ENCODE results near the gene CLDN6. TPM values are rescaled to one million over a fixed set of nuclear protein-coding genes. Genes with fewer than 3 reads are reported as not detected.

Gene CLDN6
- total and polyA plus RNA-seq, 12 donors = 0.46 to 0.47 TPM; not detected in 10

DNA sequence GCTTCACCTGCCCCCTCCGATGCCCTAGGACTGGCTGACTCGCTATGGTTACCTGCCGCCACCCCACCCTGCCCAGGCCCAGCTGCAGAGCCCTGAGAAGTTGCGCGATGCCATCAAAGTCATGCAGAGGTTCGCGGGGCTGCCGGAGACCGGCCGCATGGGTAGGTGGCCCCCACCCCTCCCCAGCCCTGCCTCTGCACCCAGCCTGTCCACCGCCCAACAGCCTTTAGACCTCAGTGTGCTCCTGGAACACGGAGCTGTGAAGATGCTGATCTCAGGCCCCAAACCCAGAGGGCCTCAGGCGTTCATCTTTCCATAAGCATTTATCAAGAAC, 29.4 kb upstream of the CLDN6 start:
- Histone ChIP-seq H3K27ac (no peak overlapping the region), H3K4me3 (no peak overlapping the region), H3K27me3 (peaks cover 58% of the 10 kb centered on the region), H3K9me3 (replicated peaks in 1 of 3) (no peaks in the 10 kb centered on the region), H3K4me1 (replicated peaks in 1 of 2) (peaks cover 4 to 13% of the 10 kb centered on the region in 2 donors), H3K36me3 (replicated peaks in 1 of 2) (no peaks in the 10 kb centered on the region)
- DNase-seq = no peak
- intact Hi-C loops (cut with DNase I) = no loop called here
- WGBS, 4 donors = 18 to 24% (median 21%) methylated on average over 3 to 13 of the region's 13 CpGs
- TF ChIP-seq, protein P1, sequence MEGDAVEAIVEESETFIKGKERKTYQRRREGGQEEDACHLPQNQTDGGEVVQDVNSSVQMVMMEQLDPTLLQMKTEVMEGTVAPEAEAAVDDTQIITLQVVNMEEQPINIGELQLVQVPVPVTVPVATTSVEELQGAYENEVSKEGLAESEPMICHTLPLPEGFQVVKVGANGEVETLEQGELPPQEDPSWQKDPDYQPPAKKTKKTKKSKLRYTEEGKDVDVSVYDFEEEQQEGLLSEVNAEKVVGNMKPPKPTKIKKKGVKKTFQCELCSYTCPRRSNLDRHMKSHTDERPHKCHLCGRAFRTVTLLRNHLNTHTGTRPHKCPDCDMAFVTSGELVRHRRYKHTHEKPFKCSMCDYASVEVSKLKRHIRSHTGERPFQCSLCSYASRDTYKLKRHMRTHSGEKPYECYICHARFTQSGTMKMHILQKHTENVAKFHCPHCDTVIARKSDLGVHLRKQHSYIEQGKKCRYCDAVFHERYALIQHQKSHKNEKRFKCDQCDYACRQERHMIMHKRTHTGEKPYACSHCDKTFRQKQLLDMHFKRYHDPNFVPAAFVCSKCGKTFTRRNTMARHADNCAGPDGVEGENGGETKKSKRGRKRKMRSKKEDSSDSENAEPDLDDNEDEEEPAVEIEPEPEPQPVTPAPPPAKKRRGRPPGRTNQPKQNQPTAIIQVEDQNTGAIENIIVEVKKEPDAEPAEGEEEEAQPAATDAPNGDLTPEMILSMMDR (IDR thresholded peaks at IDR 0.05) = no peak
- TF ChIP-seq POLR2A (IDR thresholded peaks at IDR 0.05) = no peak

DNA sequence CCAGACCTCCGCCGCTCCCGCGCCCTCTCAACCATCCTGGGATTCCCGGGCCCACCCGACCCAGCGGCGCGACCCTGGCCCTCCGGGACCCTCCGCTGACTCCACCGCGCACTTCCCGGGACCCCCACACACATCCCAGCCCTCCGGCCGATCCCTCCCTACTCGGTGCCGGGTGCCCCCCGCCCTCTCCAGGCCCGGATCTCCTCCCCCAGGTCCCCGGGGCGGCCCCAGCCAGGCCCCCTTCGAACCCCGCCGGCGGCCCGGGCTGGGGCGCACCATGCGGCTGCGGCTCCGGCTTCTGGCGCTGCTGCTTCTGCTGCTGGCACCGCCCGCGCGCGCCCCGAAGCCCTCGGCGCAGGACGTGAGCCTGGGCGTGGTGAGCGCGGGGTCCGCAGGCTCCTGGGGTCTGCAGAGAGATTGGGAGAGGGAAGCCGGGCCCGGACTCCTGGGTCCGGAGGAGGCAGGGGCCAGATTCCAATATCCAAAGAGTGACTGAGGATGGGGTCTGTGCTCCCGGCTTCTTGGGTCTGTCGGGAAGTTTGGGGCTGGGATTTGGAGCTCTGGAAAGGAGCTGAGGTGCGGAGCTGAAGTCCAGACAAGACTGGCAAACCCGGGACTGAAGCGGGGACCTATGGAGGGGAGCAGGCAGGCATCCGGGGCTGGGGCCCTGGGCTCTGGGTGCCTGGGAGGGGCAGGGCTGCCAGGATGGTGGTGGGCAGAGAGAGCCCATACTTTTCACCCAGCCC, 28.8 kb upstream of the CLDN6 start:
- no peak overlapping the region for H3K27ac ChIP-seq
- H3K4me3 ChIP-seq = peak overlapping the region in 1 of 4 donors; percentile 35
- no peak for TF ChIP-seq POLR2A (IDR thresholded peaks at IDR 0.05)
- TF ChIP-seq, protein P1 (IDR thresholded peaks at IDR 0.05) = no peak
- WGBS, 4 donors = 1 to 9% (median 3%) methylated on average over 9 to 54 of the region's 54 CpGs; no CpG with 5 or more reads in 1 of the 4 donors
- H3K4me1 ChIP-seq (replicated peaks in 1 of 2) = peaks cover 4 to 13% of the 10 kb centered on the region in 2 donors
- no peaks in the 10 kb centered on the region for H3K9me3 ChIP-seq (replicated peaks in 1 of 3)
- intact Hi-C loops (cut with DNase I) = no loop called here
- H3K27me3 ChIP-seq = peaks cover 64% of the 10 kb centered on the region
- no peak for DNase-seq
- no peaks in the 10 kb centered on the region for H3K36me3 ChIP-seq (replicated peaks in 1 of 2)

DNA sequence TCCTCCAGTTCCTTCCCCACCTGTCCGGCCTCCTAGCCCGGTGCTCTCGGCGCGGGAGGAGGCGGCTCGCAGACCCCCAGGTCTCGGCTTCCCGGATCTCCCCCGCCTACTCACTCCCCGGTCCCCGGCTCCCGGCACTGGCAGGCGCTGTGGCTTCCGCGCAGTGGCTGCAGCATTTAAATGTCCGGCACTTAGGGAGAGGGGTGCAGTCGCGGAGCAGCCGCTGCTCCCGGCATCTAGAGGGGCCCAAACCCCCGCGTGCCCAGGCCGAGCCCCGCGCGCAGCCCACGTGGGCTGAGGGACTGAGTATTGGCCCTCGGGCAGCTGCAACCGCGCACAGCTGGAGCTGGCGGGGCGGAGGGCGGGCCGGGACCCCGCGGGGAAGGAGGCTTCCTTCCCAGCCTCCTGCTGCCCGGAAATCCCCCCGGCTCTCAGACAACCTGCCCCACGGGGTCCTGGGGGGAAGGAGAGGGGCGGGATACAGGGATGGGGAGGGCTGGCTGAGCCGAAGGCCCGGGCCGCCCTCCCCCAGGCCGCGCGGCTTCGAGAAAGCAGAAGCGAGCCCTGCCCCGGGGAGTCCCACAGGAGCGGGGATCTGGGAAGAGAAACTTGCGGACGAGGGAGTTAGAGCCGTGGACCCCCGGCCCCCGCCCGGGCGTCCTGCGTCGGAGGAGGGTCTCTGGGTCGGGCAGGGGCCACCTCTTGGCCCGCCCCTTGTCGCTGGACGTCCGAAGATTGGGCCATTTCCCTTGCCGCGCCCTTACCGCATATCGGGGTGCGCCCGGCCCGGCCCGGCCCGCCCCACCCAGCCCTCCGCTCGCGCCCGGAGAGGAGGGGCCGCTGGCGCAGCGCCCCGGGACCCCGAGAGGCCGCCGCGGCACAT, 28.0 kb upstream of the CLDN6 start, which contains the start of gene MMP25:
TSS of gene MMP25 (plus strand) at position 804 of the 883 bp plus-strand sequence. CDS start 357 bp downstream, outside the sequence.
- peak within 1 kb of the TSS in 1 of 4 donors; percentile 35 for H3K4me3 ChIP-seq
- TF ChIP-seq, protein P1 (IDR thresholded peaks at IDR 0.05) = no peak
- TF ChIP-seq POLR2A (IDR thresholded peaks at IDR 0.05) = no peak
- H3K36me3 ChIP-seq (replicated peaks in 1 of 2) = no peaks in the 10 kb centered on the region
- no peak within 1 kb of the TSS for H3K27ac ChIP-seq
- no peak for DNase-seq
- peaks cover 4 to 13% of the 10 kb centered on the region in 2 donors for H3K4me1 ChIP-seq (replicated peaks in 1 of 2)
- WGBS, 4 donors = 0 to 1% (median 0%) methylated on average over 2 to 85 of the region's 86 CpGs
- peaks cover 65% of the 10 kb centered on the region for H3K27me3 ChIP-seq
- intact Hi-C loops (cut with DNase I) = no loop called here
- H3K9me3 ChIP-seq (replicated peaks in 1 of 3) = no peaks in the 10 kb centered on the region

DNA sequence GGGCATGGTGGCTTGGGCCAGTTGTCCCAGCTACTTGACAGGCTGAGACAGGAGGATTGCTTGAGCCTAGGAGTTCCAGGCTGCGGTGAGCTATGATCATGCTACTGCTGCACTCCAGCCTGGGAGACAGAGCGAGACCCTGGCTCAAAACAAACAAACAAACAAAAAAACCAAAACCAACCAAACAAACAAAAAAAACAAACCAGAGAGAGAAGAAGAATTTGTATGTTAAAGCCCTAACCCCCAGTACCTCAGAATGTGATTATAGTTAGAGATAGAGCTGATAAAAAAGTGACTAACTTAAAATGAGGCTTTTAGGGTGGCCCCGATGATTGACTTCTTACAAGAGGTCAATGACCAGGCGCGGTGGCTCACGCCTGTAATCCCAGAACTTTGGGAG, 26.7 kb upstream of the CLDN6 start:
- H3K9me3 ChIP-seq (replicated peaks in 1 of 3) = no peaks in the 10 kb centered on the region
- intact Hi-C loops (cut with DNase I) = no loop called here
- no peaks in the 10 kb centered on the region for H3K36me3 ChIP-seq (replicated peaks in 1 of 2)
- 79 to 88% (median 85%) methylated on average over 6 of the region's 6 CpGs for WGBS, 4 donors
- H3K27ac ChIP-seq = no peak overlapping the region
- TF ChIP-seq, protein P1 (IDR thresholded peaks at IDR 0.05) = no peak
- TF ChIP-seq POLR2A (IDR thresholded peaks at IDR 0.05) = no peak
- H3K4me3 ChIP-seq = no peak overlapping the region
- peaks cover 66% of the 10 kb centered on the region for H3K27me3 ChIP-seq
- peaks cover 4 to 13% of the 10 kb centered on the region in 2 donors for H3K4me1 ChIP-seq (replicated peaks in 1 of 2)
- no peak for DNase-seq

Data from adrenal gland (tissue), 12 donors.